ENCODE results near the gene SLC22A23. TPM values are rescaled to one million over a fixed set of nuclear protein-coding genes. Genes with fewer than 3 reads are reported as not detected.
A peak's percentile ranks its signal among the peaks of the same experiment; 100 is the strongest.

Gene SLC22A23
- total RNA-seq, 1 experiment from 2014 or later, result 5.7 TPM

DNA sequence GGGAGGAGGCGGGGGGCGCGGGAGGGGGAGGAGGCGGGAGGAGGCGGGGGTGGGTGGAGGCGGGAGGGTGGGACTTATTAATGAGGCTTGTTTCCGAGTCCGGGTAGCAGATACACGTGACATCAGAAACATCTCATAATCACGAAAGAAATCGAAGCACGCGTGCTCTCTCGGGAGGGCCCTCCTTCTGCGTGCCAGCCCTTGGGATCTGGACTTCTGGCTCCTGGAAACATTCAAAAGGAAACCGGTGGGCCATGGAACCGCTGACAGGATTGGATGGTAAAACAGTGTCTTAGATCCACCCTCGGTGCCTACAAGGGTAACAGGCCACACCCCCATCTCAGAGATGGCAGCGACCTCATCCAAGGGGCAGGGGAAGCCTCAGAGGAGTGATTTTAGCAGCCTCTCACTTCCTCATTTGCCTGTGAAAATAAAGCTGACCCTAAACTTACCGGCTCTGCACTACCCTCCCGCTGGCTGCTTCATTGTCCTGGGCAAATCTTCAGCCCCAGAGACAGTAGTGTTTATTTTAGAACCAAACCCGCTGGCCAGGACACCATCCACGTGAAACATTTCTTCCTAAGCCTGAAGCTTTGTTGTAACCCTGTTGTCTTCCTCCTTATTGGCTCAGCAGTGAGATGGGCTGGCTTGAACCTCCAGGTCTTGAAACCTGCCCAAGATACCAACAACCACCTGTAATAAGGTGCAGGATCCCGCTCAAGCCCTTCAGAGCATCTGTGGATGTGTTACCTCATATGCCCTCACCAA, 100.6 kb downstream of the SLC22A23 start:
- peak overlapping the region; percentile 75 for H3K27ac ChIP-seq (ENCODE audit: low read length)
- H3K4me2 ChIP-seq (ENCODE audit: low read length), result peak overlapping the region; percentile 81
- no peaks in the 10 kb centered on the region for H3F3A ChIP-seq (ENCODE audit: low read length, unreplicated experiment)
- H3K79me2 ChIP-seq (ENCODE audit: low read length), result no peaks in the 10 kb centered on the region
- no peaks in the 10 kb centered on the region for H3K27me3 ChIP-seq (ENCODE audit: low read length)
- H2AFZ ChIP-seq (ENCODE audit: low read length), result peak overlapping the region; percentile 66
- H3K4me3 ChIP-seq (ENCODE audit: low read length), result peak overlapping the region; percentile 60
- no peaks in the 10 kb centered on the region for H3K9me3 ChIP-seq (ENCODE audit: low read length)
- peak; percentile 57 for DNase-seq
- ATAC-seq, result peak; percentile 57
- intact Hi-C loops (cut with micrococcal nuclease), result loop anchor here (2.0 to 5.0 kb wide), 2 partner anchors 27 to 101 kb away; partner anchors contain the start of gene SLC22A23
- no peaks in the 10 kb centered on the region for H3K36me3 ChIP-seq (ENCODE audit: low read depth, low read length)
- no peak for TF ChIP-seq EZH2 (IDR thresholded peaks at IDR 0.05; ENCODE audit: low read length, unreplicated experiment)
- no peak for TF ChIP-seq EZH2phosphoT487 (IDR thresholded peaks at IDR 0.05; ENCODE audit: borderline replicate concordance, low read length)
- TF ChIP-seq, protein P1, sequence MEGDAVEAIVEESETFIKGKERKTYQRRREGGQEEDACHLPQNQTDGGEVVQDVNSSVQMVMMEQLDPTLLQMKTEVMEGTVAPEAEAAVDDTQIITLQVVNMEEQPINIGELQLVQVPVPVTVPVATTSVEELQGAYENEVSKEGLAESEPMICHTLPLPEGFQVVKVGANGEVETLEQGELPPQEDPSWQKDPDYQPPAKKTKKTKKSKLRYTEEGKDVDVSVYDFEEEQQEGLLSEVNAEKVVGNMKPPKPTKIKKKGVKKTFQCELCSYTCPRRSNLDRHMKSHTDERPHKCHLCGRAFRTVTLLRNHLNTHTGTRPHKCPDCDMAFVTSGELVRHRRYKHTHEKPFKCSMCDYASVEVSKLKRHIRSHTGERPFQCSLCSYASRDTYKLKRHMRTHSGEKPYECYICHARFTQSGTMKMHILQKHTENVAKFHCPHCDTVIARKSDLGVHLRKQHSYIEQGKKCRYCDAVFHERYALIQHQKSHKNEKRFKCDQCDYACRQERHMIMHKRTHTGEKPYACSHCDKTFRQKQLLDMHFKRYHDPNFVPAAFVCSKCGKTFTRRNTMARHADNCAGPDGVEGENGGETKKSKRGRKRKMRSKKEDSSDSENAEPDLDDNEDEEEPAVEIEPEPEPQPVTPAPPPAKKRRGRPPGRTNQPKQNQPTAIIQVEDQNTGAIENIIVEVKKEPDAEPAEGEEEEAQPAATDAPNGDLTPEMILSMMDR (conservative IDR thresholded peaks at IDR 0.05; ENCODE audit: low read depth, low read length), result no peak
- peak overlapping the region; percentile 69 for H3K9ac ChIP-seq (ENCODE audit: low read length)
- BruUV-seq (replicated peaks), result TSS peak; percentile 88
- no peaks in the 10 kb centered on the region for H4K20me1 ChIP-seq (ENCODE audit: low read length)
- H3K4me1 ChIP-seq (ENCODE audit: insufficient read depth, low read length), result peaks cover 23% of the 10 kb centered on the region
- no peaks in the 10 kb centered on the region for H3K9me2 ChIP-seq (replicated peaks; ENCODE audit: low read length)
- ChIA-PET POLR2A (ENCODE audit: unreplicated experiment) (no interaction called here), CTCF (no interaction called here)

DNA sequence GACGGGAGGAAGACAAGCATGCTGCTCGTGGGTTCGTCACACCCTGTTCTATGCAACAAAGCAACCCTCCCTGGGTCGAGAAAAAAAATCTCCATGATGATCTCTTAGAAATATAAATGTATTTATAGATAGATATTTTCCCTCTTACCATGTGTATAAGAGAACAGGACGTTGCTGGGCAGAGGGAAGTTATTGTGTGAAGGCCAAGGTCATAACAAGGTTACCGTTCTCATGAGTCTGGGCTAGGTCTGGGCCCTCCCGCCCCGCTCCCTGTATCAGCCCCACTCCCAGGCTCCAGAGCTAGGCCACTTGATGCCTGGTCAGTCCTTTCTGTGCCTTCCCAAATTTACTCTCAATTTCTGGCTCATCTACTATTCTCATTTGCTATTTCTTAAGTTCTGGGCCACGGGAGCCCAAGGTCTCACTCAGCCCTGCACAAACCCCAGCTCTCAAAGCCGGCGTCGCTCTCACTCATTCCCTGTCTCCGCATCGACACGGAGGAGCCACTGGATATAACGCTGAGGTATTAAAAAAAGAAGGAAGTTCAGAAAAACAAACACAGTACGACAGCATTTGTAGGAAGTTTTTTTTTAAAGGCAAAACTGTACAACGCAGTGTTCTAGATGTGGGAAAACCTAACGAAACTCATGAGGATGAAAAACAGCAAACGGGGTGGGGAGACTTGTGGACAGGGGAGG, 101.3 kb downstream of the SLC22A23 start:
- no TSS peak for BruUV-seq (replicated peaks)
- H2AFZ ChIP-seq (ENCODE audit: low read length), result peak overlapping the region; percentile 64
- H4K20me1 ChIP-seq (ENCODE audit: low read length), result no peaks in the 10 kb centered on the region
- no peaks in the 10 kb centered on the region for H3K9me3 ChIP-seq (ENCODE audit: low read length)
- DNase-seq (peak; percentile 30), ATAC-seq (peak; percentile 9; the same call in 1 of the 2 replicates)
- intact Hi-C loops (cut with micrococcal nuclease), result loop anchor here (2.0 to 5.0 kb wide), 2 partner anchors 27 to 102 kb away; partner anchors contain the start of gene SLC22A23
- peak overlapping the region; percentile 78 for H3K4me2 ChIP-seq (ENCODE audit: low read length)
- peak overlapping the region; percentile 69 for H3K9ac ChIP-seq (ENCODE audit: low read length)
- TF ChIP-seq EZH2phosphoT487 (IDR thresholded peaks at IDR 0.05; ENCODE audit: borderline replicate concordance, low read length) (no peak), EZH2 (IDR thresholded peaks at IDR 0.05; ENCODE audit: low read length, unreplicated experiment) (no peak)
- TF ChIP-seq, protein P1 (conservative IDR thresholded peaks at IDR 0.05; ENCODE audit: low read depth, low read length), result no peak
- ChIA-PET POLR2A (ENCODE audit: unreplicated experiment) (no interaction called here), CTCF (no interaction called here)
- no peaks in the 10 kb centered on the region for H3K27me3 ChIP-seq (ENCODE audit: low read length)
- H3K79me2 ChIP-seq (ENCODE audit: low read length), result no peaks in the 10 kb centered on the region
- H3K36me3 ChIP-seq (ENCODE audit: low read depth, low read length), result no peaks in the 10 kb centered on the region
- H3K27ac ChIP-seq (ENCODE audit: low read length), result peak overlapping the region; percentile 48
- no peaks in the 10 kb centered on the region for H3F3A ChIP-seq (ENCODE audit: low read length, unreplicated experiment)
- H3K4me1 ChIP-seq (ENCODE audit: insufficient read depth, low read length), result peaks cover 23% of the 10 kb centered on the region
- H3K9me2 ChIP-seq (replicated peaks; ENCODE audit: low read length), result no peaks in the 10 kb centered on the region
- H3K4me3 ChIP-seq (ENCODE audit: low read length), result peak overlapping the region; percentile 60

Data from PC-3 (cell line).